NT2/D1 (cell line): ENCODE measurements around the gene PPFIBP1.
"Not testable (repeated sequence)": the region's sequence is repeated elsewhere in the genome, so short reads cannot be mapped to it uniquely, and the experiment has no call there.

ENCODE experiments used
- SUZ12 ChIP-seq: IDR thresholded peaks from 2 replicates; pipeline ENCODE4 v1.6.1; 2011; ENCODE audit not compliant: insufficient read length, insufficient read depth; ENCODE audit errors: extremely low read depth
- YY1 ChIP-seq: IDR thresholded peaks from 2 replicates; pipeline ENCODE4 v1.6.1; 2011; ENCODE audit not compliant: insufficient read length, insufficient read depth
- ZNF274 ChIP-seq: IDR thresholded peaks from 2 replicates; pipeline ENCODE4 v1.6.1; 2011; ENCODE audit warnings: mild to moderate bottlenecking, low read depth, low read length

DNA sequence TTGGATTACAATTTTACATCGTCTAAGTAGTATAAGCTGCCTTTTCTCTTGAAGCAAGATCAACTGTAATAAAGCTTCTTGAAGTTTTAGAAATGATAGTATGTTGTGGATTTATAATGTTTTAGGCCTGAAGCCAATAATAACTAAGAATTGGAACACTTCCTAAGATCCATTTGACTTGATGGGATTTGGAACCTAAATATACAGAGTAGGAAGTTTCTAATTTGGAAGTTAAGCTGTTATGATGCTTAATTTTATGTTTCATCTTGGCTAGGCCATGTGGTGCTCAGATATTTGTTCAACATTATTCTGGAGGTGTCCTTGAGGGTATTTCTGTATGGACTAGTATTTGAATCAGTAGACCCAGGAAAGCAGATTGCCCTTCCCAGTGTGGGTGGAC lies 74.9 kb downstream of the PPFIBP1 start:
- not testable (repeated sequence) for TF ChIP-seq ZNF274, YY1, SUZ12
